Neural progenitor cell (in vitro differentiated cells): ENCODE data around the gene ARID4A. TPM values are rescaled to one million over a fixed set of nuclear protein-coding genes. Genes with fewer than 3 reads are reported as not detected.
A peak's percentile ranks its signal among the peaks of the same experiment; 100 is the strongest.

Experiments used
- DNase-seq: peaks from one replicate; pipeline ENCODE4 v3.0.0-alpha.2; 2016; ENCODE audit warnings: low spot score
- H2AFZ ChIP-seq: fragments of 200-600 bp; sonication (generic); replicated peaks from 2 replicates; pipeline ENCODE4 v1.6.1; 2016; ENCODE audit warnings: antibody characterized with exemption
- H3F3A ChIP-seq: fragments of 200-600 bp; sonication (generic); 2 replicates; pipeline ENCODE4 v1.6.1; 2016; ENCODE audit warnings: antibody characterized with exemption, low read depth
- H3K27ac ChIP-seq: fragments of 200-600 bp; sonication (generic); 2 replicates; pipeline ENCODE4 v1.5.1; 2016; ENCODE audit warnings: mild to moderate bottlenecking
- H3K27me3 ChIP-seq: fragments of 200-600 bp; sonication (generic); 2 replicates; pipeline ENCODE4 v1.6.1; 2016; ENCODE audit warnings: mild to moderate bottlenecking, moderate library complexity
- H3K36me3 ChIP-seq: fragments of 200-600 bp; sonication (generic); 2 replicates; pipeline ENCODE4 v1.5.1; 2016
- H3K4me1 ChIP-seq: fragments of 200-600 bp; sonication (generic); 2 replicates; pipeline ENCODE4 v1.6.1; 2016; ENCODE audit warnings: mixed run types
- H3K4me2 ChIP-seq: fragments of 200-600 bp; sonication (generic); 2 replicates; pipeline ENCODE4 v1.6.1; 2016
- H3K4me3 ChIP-seq: fragments of 200-600 bp; sonication (generic); 2 replicates; pipeline ENCODE4 v1.5.1; 2016
- H3K79me2 ChIP-seq: fragments of 200-600 bp; sonication (generic); 2 replicates; pipeline ENCODE4 v1.6.1; 2016; ENCODE audit warnings: low read depth
- H3K9ac ChIP-seq: fragments of 200-600 bp; sonication (generic); 2 replicates; pipeline ENCODE4 v1.6.1; 2016
- H3K9me3 ChIP-seq: fragments of 200-600 bp; sonication (generic); 2 replicates; pipeline ENCODE4 v1.5.1; 2016; ENCODE audit warnings: low read depth
- H4K20me1 ChIP-seq: fragments of 200-600 bp; sonication (generic); 2 replicates; pipeline ENCODE4 v1.6.1; 2016; ENCODE audit warnings: low read depth
- H3K27ac Mint-ChIP-seq: 3 replicates; pipeline ENCODE4 v1.8.0; 2021; ENCODE audit warnings: mixed read lengths
- H3K27me3 Mint-ChIP-seq: 2 replicates; pipeline ENCODE4 v1.8.0; 2022; ENCODE audit warnings: low read depth, mild to moderate bottlenecking, inconsistent platforms, moderate library complexity, mixed read lengths; ENCODE audit not compliant: insufficient read depth
- H3K36me3 Mint-ChIP-seq: 3 replicates; pipeline ENCODE4 v1.8.0; 2021; ENCODE audit warnings: mixed read lengths
- H3K4me1 Mint-ChIP-seq: 3 replicates; pipeline ENCODE4 v1.8.0; 2021; ENCODE audit warnings: mixed read lengths
- H3K4me3 Mint-ChIP-seq: 3 replicates; pipeline ENCODE4 v1.8.0; 2021; ENCODE audit warnings: mild to moderate bottlenecking, moderate library complexity, mixed read lengths
- H3K9me3 Mint-ChIP-seq: 3 replicates; pipeline ENCODE4 v1.8.0; 2020; ENCODE audit warnings: mixed read lengths
- EZH2 ChIP-seq: fragments of 200-600 bp; sonication (generic); IDR thresholded peaks from 2 replicates; pipeline ENCODE4 v1.6.1; 2017; ENCODE audit warnings: antibody characterized with exemption, mild to moderate bottlenecking, moderate library complexity
- EZH2phosphoT487 ChIP-seq: fragments of 200-600 bp; sonication (generic); IDR thresholded peaks from 2 replicates; pipeline ENCODE4 v1.6.1; 2017; ENCODE audit warnings: antibody characterized with exemption
- total RNA-seq: library from RNA; depleted of rRNA; stranded (reverse); fragments of >200 nt; gene quantifications from 2 replicates; pipeline ENCODE4 v1.2.3, GENCODE V29; 2015; ENCODE audit warnings: low replicate concordance
- TF ChIP-seq, protein P1 (sequence below): fragments of 200-600 bp; sonication (generic); IDR thresholded peaks from 2 replicates; pipeline ENCODE4 v1.5.1; 2017; ENCODE audit warnings: antibody characterized with exemption, mild to moderate bottlenecking

The ARID4A gene
- total RNA-seq, 1 donor from 2014 or later, result 24.1 TPM

DNA sequence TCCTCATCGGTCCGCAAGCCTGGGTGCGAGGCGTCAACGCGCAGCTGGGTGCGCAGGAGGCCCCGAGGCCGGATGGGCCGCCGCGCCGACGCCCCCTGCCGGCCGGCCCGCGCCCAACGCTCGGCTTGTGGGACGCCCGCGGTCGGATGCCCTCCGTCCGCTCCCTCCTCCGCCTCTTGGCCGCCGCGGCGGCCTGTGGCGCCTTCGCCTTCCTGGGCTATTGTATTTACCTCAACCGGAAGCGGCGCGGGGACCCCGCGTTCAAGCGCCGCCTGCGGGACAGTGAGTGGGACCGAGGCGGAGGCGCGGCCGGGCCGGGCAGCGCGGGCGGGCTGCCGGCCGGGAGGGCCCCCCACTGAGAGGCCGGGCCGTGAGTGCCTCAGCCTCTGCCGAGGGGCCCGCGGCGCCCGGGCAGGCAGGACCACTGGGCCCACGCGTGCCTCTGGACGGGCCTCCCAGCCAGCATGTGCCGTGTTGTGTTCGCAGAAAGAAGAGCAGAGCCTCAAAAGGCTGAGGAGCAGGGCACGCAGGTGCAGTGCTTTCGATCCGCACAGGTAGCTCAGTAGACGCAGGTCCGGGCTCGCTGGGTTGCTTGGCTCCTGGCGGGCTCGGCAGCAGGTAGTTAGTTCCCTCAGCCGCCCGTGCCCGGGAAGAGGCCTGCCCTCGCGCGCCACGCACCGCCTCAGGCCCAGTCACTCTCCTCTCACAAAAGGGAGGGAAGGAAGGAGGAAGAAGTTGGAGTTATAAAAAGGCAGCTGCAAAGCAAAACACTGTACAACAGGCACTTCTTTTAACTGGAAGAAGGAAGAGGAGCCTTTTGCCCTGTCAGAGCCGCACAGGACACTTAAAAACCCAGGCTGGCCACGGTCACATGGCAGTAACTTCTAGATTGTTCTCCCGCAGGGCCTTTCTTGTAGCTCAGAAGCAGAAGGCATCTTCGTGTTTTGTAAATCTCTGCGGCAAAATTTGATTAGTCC is 97.7 kb downstream of the ARID4A start, which contains the start of gene TOMM20L:
Gene TOMM20L, plus strand, starts transcription at position 119 of the 977 bp plus-strand sequence. Its CDS starts 28 bp downstream, at position 147.
- H3K36me3 ChIP-seq, result no peaks in the 10 kb centered on the region
- H3K27me3 Mint-ChIP-seq, result peaks cover 3% of the 10 kb centered on the region
- peak; percentile 94 for DNase-seq
- peak within 1 kb of the TSS; percentile 94 for H3K27ac Mint-ChIP-seq
- no peaks in the 10 kb centered on the region for H3K36me3 Mint-ChIP-seq
- H3K4me3 ChIP-seq, result peak within 1 kb of the TSS; percentile 52
- no peaks in the 10 kb centered on the region for H3K79me2 ChIP-seq
- peak within 1 kb of the TSS; percentile 85 for H3K4me3 Mint-ChIP-seq
- H3K4me1 ChIP-seq, result no peaks in the 10 kb centered on the region
- peak within 1 kb of the TSS; percentile 96 for H2AFZ ChIP-seq
- no peaks in the 10 kb centered on the region for H3K9me3 Mint-ChIP-seq
- no peaks in the 10 kb centered on the region for H3K9me3 ChIP-seq
- H3F3A ChIP-seq, result peaks cover 27% of the 10 kb centered on the region
- peaks cover 30% of the 10 kb centered on the region for H3K27me3 ChIP-seq
- no peak within 1 kb of the TSS for H3K27ac ChIP-seq
- no peak within 1 kb of the TSS for H3K9ac ChIP-seq
- TF ChIP-seq, protein P1, sequence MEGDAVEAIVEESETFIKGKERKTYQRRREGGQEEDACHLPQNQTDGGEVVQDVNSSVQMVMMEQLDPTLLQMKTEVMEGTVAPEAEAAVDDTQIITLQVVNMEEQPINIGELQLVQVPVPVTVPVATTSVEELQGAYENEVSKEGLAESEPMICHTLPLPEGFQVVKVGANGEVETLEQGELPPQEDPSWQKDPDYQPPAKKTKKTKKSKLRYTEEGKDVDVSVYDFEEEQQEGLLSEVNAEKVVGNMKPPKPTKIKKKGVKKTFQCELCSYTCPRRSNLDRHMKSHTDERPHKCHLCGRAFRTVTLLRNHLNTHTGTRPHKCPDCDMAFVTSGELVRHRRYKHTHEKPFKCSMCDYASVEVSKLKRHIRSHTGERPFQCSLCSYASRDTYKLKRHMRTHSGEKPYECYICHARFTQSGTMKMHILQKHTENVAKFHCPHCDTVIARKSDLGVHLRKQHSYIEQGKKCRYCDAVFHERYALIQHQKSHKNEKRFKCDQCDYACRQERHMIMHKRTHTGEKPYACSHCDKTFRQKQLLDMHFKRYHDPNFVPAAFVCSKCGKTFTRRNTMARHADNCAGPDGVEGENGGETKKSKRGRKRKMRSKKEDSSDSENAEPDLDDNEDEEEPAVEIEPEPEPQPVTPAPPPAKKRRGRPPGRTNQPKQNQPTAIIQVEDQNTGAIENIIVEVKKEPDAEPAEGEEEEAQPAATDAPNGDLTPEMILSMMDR, result peak; percentile 90
- TF ChIP-seq EZH2, result peak; percentile 56
- no peak for TF ChIP-seq EZH2phosphoT487
- peak within 1 kb of the TSS; percentile 76 for H3K4me2 ChIP-seq
- H4K20me1 ChIP-seq, result no peaks in the 10 kb centered on the region
- H3K4me1 Mint-ChIP-seq, result peaks cover 8% of the 10 kb centered on the region

DNA sequence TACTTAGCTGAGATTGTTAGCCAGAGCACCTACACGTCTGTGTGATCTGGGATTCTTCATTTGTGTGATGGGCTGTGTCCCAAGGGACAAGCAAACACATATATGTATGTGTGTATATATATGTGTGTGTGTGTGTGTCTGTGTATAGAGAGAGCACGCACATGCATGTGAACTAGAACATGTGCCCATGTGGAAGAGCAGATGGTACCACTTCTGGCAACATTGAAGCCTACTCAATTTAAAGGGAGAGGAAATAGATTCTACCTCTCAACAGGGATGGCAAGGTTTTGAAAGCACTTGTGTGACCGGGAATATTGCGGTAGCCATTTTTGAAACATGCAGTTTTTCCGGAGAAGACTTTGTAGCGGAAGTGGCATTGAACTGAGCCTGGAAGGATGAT is 98.8 kb downstream of the ARID4A start:
- Histone ChIP-seq H3K9ac (no peak overlapping the region), H3K4me3 (no peak overlapping the region), H3K36me3 (no peaks in the 10 kb centered on the region), H2AFZ (no peak overlapping the region), H3K4me2 (no peak overlapping the region), H4K20me1 (no peaks in the 10 kb centered on the region), H3K27me3 (peaks cover 30% of the 10 kb centered on the region), H3K27ac (no peak overlapping the region), H3K9me3 (no peaks in the 10 kb centered on the region), H3F3A (peaks cover 27% of the 10 kb centered on the region), H3K4me1 (no peaks in the 10 kb centered on the region), H3K79me2 (no peaks in the 10 kb centered on the region)
- no peak overlapping the region for H3K4me3 Mint-ChIP-seq
- H3K9me3 Mint-ChIP-seq, result no peaks in the 10 kb centered on the region
- peaks cover 3% of the 10 kb centered on the region for H3K36me3 Mint-ChIP-seq
- TF ChIP-seq, protein P1, result no peak
- TF ChIP-seq EZH2phosphoT487 (no peak), EZH2 (no peak)
- H3K27me3 Mint-ChIP-seq, result peaks cover 3% of the 10 kb centered on the region
- H3K27ac Mint-ChIP-seq, result no peak overlapping the region
- no peak for DNase-seq
- H3K4me1 Mint-ChIP-seq, result peaks cover 8% of the 10 kb centered on the region

DNA sequence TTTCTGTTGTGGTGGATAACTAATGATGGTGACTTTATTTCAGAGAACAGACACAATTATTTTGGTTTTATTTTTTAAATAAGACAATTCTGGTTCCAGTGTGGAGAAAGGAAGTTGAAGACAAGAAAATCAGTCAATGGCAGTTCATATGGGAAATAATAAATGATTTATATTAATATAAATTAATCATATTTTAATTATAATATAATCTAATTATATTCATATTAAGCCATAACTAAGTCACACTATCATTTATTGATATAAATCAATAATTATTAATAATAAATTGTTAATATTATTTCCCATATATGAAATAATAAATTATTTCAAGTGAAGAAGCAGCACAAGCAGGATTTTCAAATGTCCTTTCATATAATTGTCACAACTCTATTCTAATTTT is 100.1 kb downstream of the ARID4A start:
- Mint-ChIP-seq H3K4me1 (peaks cover 8% of the 10 kb centered on the region), H3K9me3 (no peaks in the 10 kb centered on the region), H3K36me3 (peaks cover 3% of the 10 kb centered on the region), H3K27ac (no peak overlapping the region), H3K27me3 (peaks cover 3% of the 10 kb centered on the region), H3K4me3 (no peak overlapping the region)
- Histone ChIP-seq H3K79me2 (no peaks in the 10 kb centered on the region), H3K27me3 (peaks cover 30% of the 10 kb centered on the region), H4K20me1 (no peaks in the 10 kb centered on the region), H3K4me1 (no peaks in the 10 kb centered on the region), H3K36me3 (no peaks in the 10 kb centered on the region), H2AFZ (no peak overlapping the region), H3K4me2 (no peak overlapping the region), H3K9ac (no peak overlapping the region), H3K4me3 (no peak overlapping the region), H3F3A (peaks cover 27% of the 10 kb centered on the region), H3K27ac (no peak overlapping the region), H3K9me3 (no peaks in the 10 kb centered on the region)
- no peak for TF ChIP-seq EZH2phosphoT487
- TF ChIP-seq EZH2, result no peak
- TF ChIP-seq, protein P1, result no peak
- no peak for DNase-seq
